K562 (cell line): Measurements from ENCODE around the gene BRD3. TPM values are rescaled to one million over a fixed set of nuclear protein-coding genes. Genes with fewer than 3 reads are reported as not detected.

Experiments used
- ADNP ChIP-seq: fragments of 200-800 bp; sonication (Bioruptor generic); IDR thresholded peaks from 2 replicates; pipeline ENCODE4 v1.6.1; 2016; ENCODE audit warnings: missing genetic modification characterization, missing compliant biosample characterization
- ARID2 ChIP-seq: fragments of 450-650 bp; IDR thresholded peaks from 2 replicates; pipeline ENCODE4 v1.6.1; 2017; ENCODE audit warnings: antibody characterized with exemption, mild to moderate bottlenecking
- BDP1 ChIP-seq: IDR thresholded peaks from 3 replicates; pipeline ENCODE4 v1.6.1; 2011; ENCODE audit not compliant: insufficient read length, insufficient read depth
- FOS ChIP-seq: IDR thresholded peaks from 3 replicates; pipeline ENCODE4 v1.6.1; 2011; ENCODE audit not compliant: insufficient read length; ENCODE audit errors: extremely low read depth
- HDAC8 ChIP-seq: fragments of 450-650 bp; IDR thresholded peaks from 2 replicates; pipeline ENCODE4 v1.6.1; 2016; ENCODE audit warnings: mild to moderate bottlenecking, missing genetic modification characterization, moderate library complexity, missing compliant biosample characterization
- MBD1 ChIP-seq: fragments of 250-450 bp; sonication (Bioruptor Pico); IDR thresholded peaks from 2 replicates; pipeline ENCODE4 v1.8.0; 2022; ENCODE audit warnings: inconsistent platforms
- NR2C2 ChIP-seq, 2 experiments: fragments of 200-800 bp in 1 of 2; sonication (Bioruptor generic) in 1 of 2; sonication (generic) in 1 of 2; formaldehyde crosslinking in 1 of 2; IDR thresholded peaks; 2 replicates each; pipeline versions ENCODE4 v1.6.1 to v1.8.0; 2016 to 2022; ENCODE audit warnings: mild to moderate bottlenecking in 1 of 2, missing compliant biosample characterization in 1 of 2, missing genetic modification characterization in 1 of 2, missing genetic modification reagents in 1 of 2
- PRPF4 ChIP-seq: fragments of 200-400 bp; formaldehyde crosslinking; IDR thresholded peaks from one replicate; pipeline ENCODE4 v1.6.1; 2017; ENCODE audit warnings: low read length, low read depth, mild to moderate bottlenecking; ENCODE audit not compliant: insufficient read depth, poor library complexity, severe bottlenecking
- TFE3 ChIP-seq: fragments of 450-650 bp; formaldehyde crosslinking; IDR thresholded peaks from 2 replicates; pipeline ENCODE4 v1.4.0; 2020; ENCODE audit warnings: mild to moderate bottlenecking, mixed read lengths
- USF2 ChIP-seq: sonication (generic); formaldehyde crosslinking; IDR thresholded peaks from 2 replicates; pipeline ENCODE4 v1.5.0; 2020; ENCODE audit warnings: missing genetic modification reagents
- ZBTB5 ChIP-seq: fragments of 450-650 bp; IDR thresholded peaks from 2 replicates; pipeline ENCODE4 v1.6.1; 2017; ENCODE audit warnings: antibody characterized with exemption
- ZNF124 ChIP-seq: sonication (generic); formaldehyde crosslinking; IDR thresholded peaks from 2 replicates; pipeline ENCODE4 v1.8.1; 2022; ENCODE audit warnings: missing genetic modification reagents
- ZNF277 ChIP-seq: fragments of 250-450 bp; sonication (Bioruptor Pico); IDR thresholded peaks from 2 replicates; pipeline ENCODE4 v1.8.0; 2022; ENCODE audit warnings: inconsistent platforms, mild to moderate bottlenecking, moderate library complexity, borderline replicate concordance
- polyA plus RNA-seq, 8 experiments: library from polyadenylated mRNA; depleted of rRNA in 4 of 8; stranded (reverse) in 5 of 8; unstranded in 3 of 8; fragments of >200 nt; fragmentation: Nextera tagmentation in 2 of 8; fragmentation: Illumina TruSeq in 1 of 8; extraction: Ambion mirVana in 2 of 8; extraction: Trizol in 1 of 8; gene quantifications; 2 replicates each; pipeline versions ENCODE4 v1.2.1 to v1.2.3, GENCODE V29; 2011 to 2014; ENCODE audit warnings: inconsistent platforms in 1 of 8, missing spikeins in 1 of 8
- total RNA-seq, 7 experiments: library from RNA; depleted of rRNA in 6 of 7; stranded (reverse); fragments of >200 nt in 6 of 7; fragmentation: Illumina TruSeq in 2 of 7; extraction: Trizol in 2 of 7; gene quantifications; 2 replicates each; pipeline versions ENCODE4 v1.2.1 to v1.2.3, GENCODE V29; 2011 to 2021; ENCODE audit warnings: low replicate concordance in 1 of 7

The BRD3 gene
- total and polyA plus RNA-seq, 9 of the 15 experiments (the other 6 are each of a cell fraction or from before 2014, with no cell fraction given): 0.82 to 37.1 (median 4.2) TPM

- TF ChIP-seq NR2C2 (CRISPR knock-in tag; IDR thresholded peaks at IDR 0.05): no peak
- TF ChIP-seq NR2C2 (tag; IDR thresholded peaks at IDR 0.05): no peak
- TF ChIP-seq HDAC8 (tag): no peak
- no peak for TF ChIP-seq USF2 (CRISPR knock-in tag)
- no peak for TF ChIP-seq ZBTB5
- TF ChIP-seq ZNF124 (CRISPR knock-in tag): no peak
- no peak for TF ChIP-seq ZNF277
- TF ChIP-seq BDP1: no peak
- no peak for TF ChIP-seq FOS
- TF ChIP-seq PRPF4: no peak
- no peak for TF ChIP-seq MBD1 (CRISPR knock-in tag)
- no peak for TF ChIP-seq ADNP (tag)
- no peak for TF ChIP-seq ARID2
- no peak for TF ChIP-seq TFE3 (CRISPR knock-in tag)
Observed at GRCh38 chr9:134101623-134102149, 33.9 kb upstream of the BRD3 start (continued).
